H1 (cell line): Measurements from ENCODE around the gene TNNT3. TPM values are rescaled to one million over a fixed set of nuclear protein-coding genes. Genes with fewer than 3 reads are reported as not detected.

Source experiments
- CHD1 ChIP-seq: IDR thresholded peaks from 2 replicates; pipeline ENCODE4 v1.6.1; 2012; ENCODE audit warnings: low read depth, low read length, improper control_type of control experiment
- GABPA ChIP-seq: IDR thresholded peaks from 2 replicates; pipeline ENCODE4 v1.6.1; 2011; ENCODE audit warnings: mild to moderate bottlenecking, low read length, moderate library complexity, borderline replicate concordance; ENCODE audit not compliant: insufficient read depth
- MAFK ChIP-seq: IDR thresholded peaks from 2 replicates; pipeline ENCODE4 v1.6.1; 2012; ENCODE audit warnings: low read depth, mild to moderate bottlenecking, improper control_type of control experiment, low read length
- POU5F1 ChIP-seq: IDR thresholded peaks from 2 replicates; pipeline ENCODE4 v1.6.1; 2011; ENCODE audit warnings: low read depth, mild to moderate bottlenecking, low read length, moderate library complexity
- RNF2 ChIP-seq: fragments of 200-900, 300-1000 bp; sonication (generic); IDR thresholded peaks from 2 replicates; pipeline ENCODE4 v1.7.1; 2016; ENCODE audit warnings: borderline replicate concordance, low read depth, mild to moderate bottlenecking, antibody characterized with exemption, low read length; ENCODE audit not compliant: poor library complexity, severe bottlenecking; ENCODE audit errors: missing control alignments
- RXRA ChIP-seq: IDR thresholded peaks from 2 replicates; pipeline ENCODE4 v1.6.1; 2011; ENCODE audit warnings: low read depth, mild to moderate bottlenecking, low read length, moderate library complexity; ENCODE audit not compliant: insufficient read depth
- SP2 ChIP-seq: IDR thresholded peaks from 2 replicates; pipeline ENCODE4 v1.6.1; 2012; ENCODE audit warnings: mild to moderate bottlenecking, low read length, inconsistent platforms
- TEAD4 ChIP-seq: IDR thresholded peaks from 2 replicates; pipeline ENCODE4 v1.6.1; 2012; ENCODE audit warnings: low read depth, low read length, inconsistent platforms, mixed read lengths
- polyA plus RNA-seq, 7 experiments: library from polyadenylated mRNA; depleted of rRNA in 3 of 7; stranded (reverse) in 5 of 7; unstranded in 2 of 7; fragments of >200 nt in 5 of 7; fragments of 200-250 nt in 2 of 7; gene quantifications; 1 replicate in 5 of 7; 2 replicates in 1 of 7; 4 replicates in 1 of 7; pipeline versions ENCODE4 v1.2.1 to v1.2.3, GENCODE V29; 2011 to 2013; ENCODE audit warnings: missing spikeins in 2 of 7, mixed read lengths in 2 of 7
- total RNA-seq: library from RNA; stranded (reverse); fragmentation: NEBNext Ultra II Directional; extraction: Animal tissue kit (Norgen Biotek cat#: 25700); gene quantifications from 2 replicates; pipeline ENCODE4 v1.2.1, GENCODE V29; 2021
- TF ChIP-seq, protein P1 (sequence below): fragments of 300-600 bp; sonication (generic); IDR thresholded peaks from 2 replicates; pipeline ENCODE4 v1.7.1; 2012; ENCODE audit warnings: low read length, moderate library complexity, mild to moderate bottlenecking, inconsistent platforms; ENCODE audit not compliant: insufficient replicate concordance

The TNNT3 gene
- total and polyA plus RNA-seq, 2 of the 8 experiments (the other 6 are each of a cell fraction or from before 2014, with no cell fraction given), result not detected

DNA sequence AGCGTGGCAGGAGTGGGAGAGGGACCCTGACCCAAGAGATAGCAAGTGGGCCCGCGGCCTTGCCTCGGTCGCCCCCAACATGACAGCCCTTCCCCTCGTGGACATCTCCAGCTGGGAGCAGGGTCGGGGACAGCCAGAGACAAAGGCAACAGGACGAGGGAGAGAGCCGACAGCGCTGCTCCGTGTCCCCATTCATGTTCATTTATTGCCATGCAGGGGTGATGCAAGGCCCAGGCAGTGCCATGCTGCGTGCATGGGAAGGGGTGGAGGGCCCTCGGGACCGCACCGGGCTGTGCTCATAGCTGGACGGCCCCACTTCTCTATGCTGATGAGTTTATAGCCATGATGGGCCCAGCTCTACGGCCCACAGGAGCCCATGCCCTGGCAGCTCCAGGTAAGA lies 40.3 kb downstream of the TNNT3 start (continued):
- TF ChIP-seq POU5F1 (no peak), CHD1 (no peak), RXRA (no peak), SP2 (no peak), GABPA (no peak), TEAD4 (no peak), MAFK (no peak), RNF2 (no peak)
- TF ChIP-seq, protein P1, sequence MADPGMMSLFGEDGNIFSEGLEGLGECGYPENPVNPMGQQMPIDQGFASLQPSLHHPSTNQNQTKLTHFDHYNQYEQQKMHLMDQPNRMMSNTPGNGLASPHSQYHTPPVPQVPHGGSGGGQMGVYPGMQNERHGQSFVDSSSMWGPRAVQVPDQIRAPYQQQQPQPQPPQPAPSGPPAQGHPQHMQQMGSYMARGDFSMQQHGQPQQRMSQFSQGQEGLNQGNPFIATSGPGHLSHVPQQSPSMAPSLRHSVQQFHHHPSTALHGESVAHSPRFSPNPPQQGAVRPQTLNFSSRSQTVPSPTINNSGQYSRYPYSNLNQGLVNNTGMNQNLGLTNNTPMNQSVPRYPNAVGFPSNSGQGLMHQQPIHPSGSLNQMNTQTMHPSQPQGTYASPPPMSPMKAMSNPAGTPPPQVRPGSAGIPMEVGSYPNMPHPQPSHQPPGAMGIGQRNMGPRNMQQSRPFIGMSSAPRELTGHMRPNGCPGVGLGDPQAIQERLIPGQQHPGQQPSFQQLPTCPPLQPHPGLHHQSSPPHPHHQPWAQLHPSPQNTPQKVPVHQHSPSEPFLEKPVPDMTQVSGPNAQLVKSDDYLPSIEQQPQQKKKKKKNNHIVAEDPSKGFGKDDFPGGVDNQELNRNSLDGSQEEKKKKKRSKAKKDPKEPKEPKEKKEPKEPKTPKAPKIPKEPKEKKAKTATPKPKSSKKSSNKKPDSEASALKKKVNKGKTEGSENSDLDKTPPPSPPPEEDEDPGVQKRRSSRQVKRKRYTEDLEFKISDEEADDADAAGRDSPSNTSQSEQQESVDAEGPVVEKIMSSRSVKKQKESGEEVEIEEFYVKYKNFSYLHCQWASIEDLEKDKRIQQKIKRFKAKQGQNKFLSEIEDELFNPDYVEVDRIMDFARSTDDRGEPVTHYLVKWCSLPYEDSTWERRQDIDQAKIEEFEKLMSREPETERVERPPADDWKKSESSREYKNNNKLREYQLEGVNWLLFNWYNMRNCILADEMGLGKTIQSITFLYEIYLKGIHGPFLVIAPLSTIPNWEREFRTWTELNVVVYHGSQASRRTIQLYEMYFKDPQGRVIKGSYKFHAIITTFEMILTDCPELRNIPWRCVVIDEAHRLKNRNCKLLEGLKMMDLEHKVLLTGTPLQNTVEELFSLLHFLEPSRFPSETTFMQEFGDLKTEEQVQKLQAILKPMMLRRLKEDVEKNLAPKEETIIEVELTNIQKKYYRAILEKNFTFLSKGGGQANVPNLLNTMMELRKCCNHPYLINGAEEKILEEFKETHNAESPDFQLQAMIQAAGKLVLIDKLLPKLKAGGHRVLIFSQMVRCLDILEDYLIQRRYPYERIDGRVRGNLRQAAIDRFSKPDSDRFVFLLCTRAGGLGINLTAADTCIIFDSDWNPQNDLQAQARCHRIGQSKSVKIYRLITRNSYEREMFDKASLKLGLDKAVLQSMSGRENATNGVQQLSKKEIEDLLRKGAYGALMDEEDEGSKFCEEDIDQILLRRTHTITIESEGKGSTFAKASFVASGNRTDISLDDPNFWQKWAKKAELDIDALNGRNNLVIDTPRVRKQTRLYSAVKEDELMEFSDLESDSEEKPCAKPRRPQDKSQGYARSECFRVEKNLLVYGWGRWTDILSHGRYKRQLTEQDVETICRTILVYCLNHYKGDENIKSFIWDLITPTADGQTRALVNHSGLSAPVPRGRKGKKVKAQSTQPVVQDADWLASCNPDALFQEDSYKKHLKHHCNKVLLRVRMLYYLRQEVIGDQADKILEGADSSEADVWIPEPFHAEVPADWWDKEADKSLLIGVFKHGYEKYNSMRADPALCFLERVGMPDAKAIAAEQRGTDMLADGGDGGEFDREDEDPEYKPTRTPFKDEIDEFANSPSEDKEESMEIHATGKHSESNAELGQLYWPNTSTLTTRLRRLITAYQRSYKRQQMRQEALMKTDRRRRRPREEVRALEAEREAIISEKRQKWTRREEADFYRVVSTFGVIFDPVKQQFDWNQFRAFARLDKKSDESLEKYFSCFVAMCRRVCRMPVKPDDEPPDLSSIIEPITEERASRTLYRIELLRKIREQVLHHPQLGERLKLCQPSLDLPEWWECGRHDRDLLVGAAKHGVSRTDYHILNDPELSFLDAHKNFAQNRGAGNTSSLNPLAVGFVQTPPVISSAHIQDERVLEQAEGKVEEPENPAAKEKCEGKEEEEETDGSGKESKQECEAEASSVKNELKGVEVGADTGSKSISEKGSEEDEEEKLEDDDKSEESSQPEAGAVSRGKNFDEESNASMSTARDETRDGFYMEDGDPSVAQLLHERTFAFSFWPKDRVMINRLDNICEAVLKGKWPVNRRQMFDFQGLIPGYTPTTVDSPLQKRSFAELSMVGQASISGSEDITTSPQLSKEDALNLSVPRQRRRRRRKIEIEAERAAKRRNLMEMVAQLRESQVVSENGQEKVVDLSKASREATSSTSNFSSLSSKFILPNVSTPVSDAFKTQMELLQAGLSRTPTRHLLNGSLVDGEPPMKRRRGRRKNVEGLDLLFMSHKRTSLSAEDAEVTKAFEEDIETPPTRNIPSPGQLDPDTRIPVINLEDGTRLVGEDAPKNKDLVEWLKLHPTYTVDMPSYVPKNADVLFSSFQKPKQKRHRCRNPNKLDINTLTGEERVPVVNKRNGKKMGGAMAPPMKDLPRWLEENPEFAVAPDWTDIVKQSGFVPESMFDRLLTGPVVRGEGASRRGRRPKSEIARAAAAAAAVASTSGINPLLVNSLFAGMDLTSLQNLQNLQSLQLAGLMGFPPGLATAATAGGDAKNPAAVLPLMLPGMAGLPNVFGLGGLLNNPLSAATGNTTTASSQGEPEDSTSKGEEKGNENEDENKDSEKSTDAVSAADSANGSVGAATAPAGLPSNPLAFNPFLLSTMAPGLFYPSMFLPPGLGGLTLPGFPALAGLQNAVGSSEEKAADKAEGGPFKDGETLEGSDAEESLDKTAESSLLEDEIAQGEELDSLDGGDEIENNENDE, result no peak
